HTERT RPE-1 (cell line): ENCODE results near the gene FAM3B.
"Not testable (repeated sequence)": the region's sequence is repeated elsewhere in the genome, so short reads cannot be mapped to it uniquely, and the experiment has no call there.

Experiments
- in situ Hi-C: fragments of 300-500 bp; cut with MboI; formaldehyde crosslinking; loops from 4 replicates; pipeline ENCODE4 v1.14.3; 2020; ENCODE audit warnings: low sequenced_read_pairs

The FAM3B gene

DNA sequence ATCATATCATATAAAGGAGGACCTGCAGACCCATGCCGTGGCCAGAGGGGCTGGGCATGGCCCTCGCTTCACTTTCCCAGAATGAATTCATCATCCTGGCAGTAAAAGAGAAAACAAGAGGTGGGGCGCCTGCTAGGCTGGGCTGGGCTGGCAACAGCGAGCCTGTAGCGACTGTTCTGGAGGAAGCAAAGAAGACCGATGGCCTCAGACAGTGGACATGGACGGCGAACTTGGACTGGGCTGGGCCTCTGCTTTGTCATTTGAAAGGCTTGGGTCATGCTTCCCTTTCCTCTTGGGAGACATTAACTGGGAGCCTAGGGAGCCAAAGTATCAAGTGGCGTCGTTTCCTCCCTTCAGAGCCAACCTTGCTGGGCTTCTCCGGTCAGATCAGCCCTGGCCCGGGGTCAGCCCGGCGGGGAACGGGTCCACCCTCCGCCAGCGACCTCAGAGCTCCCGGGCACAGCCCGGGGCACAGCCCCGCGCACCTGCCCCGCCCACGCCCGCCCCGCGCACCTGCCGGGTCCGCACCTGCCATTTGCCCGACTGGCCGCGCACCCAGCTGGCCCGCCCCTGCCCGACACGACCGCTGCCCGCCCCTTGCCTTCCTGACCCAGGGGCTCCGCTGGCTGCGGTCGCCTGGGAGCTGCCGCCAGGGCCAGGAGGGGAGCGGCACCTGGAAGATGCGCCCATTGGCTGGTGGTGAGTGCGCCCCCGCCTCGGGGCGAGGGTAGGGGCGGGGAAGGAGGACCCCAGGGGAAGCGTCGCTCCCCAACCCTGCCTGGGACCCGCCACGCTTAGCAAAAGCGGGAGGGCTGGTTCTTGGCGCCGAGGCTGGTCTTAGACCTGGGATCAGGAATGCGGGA is at the start of gene FAM3B:
Gene FAM3B, plus strand, starts transcription at position 602 of the 863 bp plus-strand sequence. Its CDS starts 79 bp downstream, at position 681.
- in situ Hi-C loops, result no loop called here

DNA sequence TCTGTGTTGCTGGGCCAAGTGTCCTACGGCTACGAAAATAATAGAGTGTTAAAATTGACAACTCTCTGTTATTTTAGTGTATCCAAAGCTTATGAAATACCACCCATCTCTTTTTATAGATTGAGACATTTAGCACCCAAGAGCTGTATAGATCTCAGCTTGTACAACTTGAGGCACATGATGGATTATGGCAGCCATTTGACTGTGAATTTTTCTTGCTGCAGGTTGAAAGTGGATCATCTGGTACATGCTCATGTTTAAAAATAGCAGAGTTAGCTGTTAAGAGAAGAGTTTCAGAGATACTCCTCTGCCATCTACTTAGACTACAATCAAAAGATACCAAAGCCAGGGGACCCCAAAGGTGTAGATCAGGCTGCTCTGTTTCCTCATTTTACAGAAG is 49.3 kb upstream of the FAM3B start:
- in situ Hi-C loops, result no loop called here

DNA sequence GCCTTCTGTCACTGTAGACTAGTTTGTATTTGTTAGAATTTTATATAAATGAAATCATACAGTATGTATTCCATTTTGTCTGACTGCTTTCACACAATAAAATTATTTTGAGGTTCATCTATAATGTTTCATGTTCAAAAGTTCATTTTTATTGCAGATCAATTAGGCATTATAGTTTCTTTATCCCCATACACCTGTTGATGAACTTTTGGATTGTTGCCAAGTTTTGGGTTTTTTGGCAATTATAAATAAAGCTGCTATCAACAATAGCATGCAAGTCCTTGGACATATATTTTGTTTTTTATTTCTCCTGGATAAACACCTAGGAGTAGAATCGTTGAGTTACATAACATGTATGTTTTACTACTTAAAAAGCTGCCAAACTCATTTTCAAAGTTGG is 47.1 kb upstream of the FAM3B start:
- in situ Hi-C loops, result no loop called here

- in situ Hi-C loops, result no loop called here
Observed at GRCh38 chr21:41277196-41277595, 39.4 kb upstream of the FAM3B start.

DNA sequence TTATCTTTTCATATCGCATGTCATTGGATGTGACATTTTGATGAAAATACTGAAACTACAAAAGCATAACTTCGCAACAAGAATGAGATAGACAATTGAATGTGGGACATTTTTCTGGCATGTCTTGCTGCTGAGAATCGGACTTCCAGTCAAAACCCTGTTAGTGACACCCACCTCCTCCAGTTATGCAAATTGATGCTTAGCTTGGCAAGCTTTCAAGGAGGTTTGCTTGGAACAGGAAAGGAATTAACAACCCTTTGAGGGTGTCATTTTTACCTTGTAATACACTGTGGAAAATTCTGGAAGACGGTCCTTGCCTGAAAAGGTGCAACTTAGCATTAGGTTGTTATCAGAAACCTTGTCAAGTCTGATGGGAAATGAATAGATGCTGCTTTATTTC is 38.8 kb upstream of the FAM3B start:
- in situ Hi-C loops, result no loop called here

- in situ Hi-C loops, result no loop called here
Observed at GRCh38 chr21:41280115-41280919, 36.3 kb upstream of the FAM3B start.

GRCh38 chr21:41282412-41282811 is 34.2 kb upstream of the FAM3B start:
- in situ Hi-C loops, result no loop called here

- in situ Hi-C loops, result no loop called here
Observed at GRCh38 chr21:41283211-41283818, 33.3 kb upstream of the FAM3B start.

DNA sequence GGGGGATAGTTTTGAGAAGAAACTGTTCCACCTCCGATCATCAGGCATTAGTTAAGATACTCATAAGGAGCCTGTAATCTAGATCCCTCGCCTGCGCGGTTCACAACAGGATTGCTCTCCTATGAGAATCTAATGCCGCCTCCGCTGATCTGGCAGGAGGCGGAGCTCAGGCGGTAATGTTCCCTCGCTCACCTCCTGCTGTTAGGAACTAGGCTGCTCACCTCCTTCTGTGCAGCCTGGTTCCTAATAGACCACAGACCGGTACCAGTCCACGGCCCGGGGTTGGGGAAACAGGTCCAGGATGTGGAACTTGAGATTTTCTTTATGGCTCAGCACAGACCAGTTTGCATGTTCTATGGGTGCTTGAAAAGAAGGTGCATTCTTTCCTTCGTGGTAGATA is 27.2 kb upstream of the FAM3B start:
- in situ Hi-C loops, result no loop called here

DNA sequence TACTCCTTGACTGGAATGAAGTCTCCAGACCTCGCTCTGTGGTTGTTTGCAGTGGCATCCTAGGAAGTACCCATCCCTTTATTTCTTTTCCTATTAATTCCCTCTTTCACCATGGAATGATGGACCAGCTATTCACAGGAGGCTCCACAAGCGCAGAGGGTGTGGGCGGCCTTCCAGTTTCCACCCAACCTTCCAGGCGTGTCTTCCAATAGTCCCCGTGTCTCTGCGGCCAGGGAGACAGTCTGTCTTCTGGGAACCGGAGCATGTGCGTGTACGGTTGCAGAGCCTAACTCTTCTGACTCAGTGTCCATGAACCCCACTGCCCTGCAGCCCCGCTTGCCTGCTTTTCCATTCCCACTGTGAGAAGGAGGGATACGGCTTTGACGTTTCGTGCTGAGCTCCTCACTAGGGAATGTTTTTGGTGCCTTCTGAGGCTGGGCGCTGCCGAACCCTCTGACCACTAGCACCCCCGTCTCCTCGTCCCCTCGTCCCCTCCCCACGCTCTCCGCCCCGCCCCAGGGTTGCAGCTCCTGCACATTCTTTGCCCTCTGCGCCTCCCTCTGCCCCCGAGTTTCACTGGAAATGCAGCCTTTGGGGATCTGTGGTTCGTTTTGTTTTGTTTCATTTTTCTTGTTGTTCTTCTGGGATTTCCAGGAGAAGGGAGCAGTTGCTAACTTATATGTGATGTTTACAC is 26.3 kb upstream of the FAM3B start:
- in situ Hi-C loops, result no loop called here

GRCh38 chr21:41294548-41295231 is 21.9 kb upstream of the FAM3B start:
- in situ Hi-C loops, result no loop called here

DNA sequence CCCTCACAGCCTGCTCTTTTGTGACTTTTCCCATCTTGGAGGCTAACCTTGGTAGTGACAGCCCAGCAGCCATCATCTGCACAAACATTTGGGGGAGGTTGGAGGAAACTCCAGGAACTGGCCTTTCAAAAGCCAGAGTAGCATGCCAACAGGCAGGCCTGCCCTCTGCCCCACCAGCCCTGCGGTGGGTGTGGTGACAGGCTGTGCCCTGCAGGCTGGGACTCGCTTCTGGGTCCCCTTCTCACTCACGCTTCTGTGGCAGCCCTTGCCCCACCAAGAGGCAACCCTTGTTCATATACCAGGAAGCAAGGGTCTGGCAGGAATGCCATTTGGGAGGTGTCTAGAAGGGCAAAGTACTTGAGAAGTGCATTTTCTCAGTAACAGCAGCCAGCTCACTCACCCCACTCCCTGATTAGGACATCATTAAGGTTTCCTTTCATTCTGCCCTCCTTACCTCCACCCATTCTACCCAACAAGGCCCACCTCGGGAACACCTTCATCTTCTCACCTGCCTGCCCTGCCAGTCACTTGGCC is 20.8 kb upstream of the FAM3B start:
- in situ Hi-C loops, result no loop called here

GRCh38 chr21:41302976-41303375 is 13.6 kb upstream of the FAM3B start:
- in situ Hi-C loops, result no loop called here

DNA sequence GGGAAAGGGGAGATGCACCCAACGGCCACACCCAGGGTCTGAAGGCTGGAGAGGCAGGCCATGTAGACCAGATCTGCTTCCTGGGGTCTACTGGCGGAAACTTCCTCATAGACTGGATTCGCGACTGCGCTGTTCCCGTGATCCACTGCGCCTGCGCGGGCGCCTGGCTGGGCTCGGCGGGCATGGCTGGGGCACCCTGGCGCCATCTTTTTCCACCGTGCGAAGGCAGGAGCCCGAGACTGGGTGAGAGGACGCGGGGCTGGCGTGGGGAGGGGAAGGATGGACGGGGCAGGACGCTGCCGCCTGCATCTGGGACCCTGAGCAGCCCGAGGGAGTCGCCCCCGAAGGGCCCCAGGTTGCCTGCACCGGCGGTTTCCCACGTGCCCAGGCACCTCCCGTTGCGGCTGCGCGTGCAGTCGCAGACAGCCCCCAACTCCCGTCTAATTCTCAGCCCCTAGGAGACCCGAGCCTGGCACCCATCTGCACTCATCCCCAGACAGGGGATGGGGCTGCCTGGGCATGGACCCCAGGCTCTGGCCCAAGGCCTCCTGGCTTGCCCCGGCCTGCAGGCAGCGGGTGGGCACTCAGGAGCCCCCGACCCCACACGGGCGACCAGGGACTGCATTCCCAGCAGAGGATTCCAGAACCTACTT is 12.4 kb upstream of the FAM3B start:
- in situ Hi-C loops, result no loop called here

- in situ Hi-C loops, result no loop called here
Observed at GRCh38 chr21:41307219-41307618, 9.4 kb upstream of the FAM3B start.

- in situ Hi-C loops, result not testable (repeated sequence)
Observed at GRCh38 chr21:41313285-41314164, 3.1 kb upstream of the FAM3B start.

DNA sequence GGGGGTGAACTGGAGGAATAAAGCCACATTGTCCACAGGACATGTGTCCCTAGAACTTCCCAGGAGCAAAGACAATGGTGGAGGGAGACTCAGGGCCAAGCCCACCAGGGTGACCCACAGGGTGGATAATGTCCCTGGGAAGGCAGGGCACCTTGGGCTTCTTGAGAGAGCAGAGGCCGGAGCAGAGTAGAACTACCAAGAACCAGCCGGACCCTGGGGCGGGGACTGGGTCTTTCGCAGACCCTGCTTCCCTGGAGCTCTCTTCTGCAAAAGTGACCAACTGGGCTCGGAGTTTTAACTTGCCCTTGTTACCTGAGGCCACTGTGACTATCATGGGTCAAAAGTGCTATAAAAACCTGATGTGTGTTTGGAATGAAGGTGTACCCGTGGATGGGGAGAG is 875 bp upstream of the FAM3B start:
- in situ Hi-C loops, result no loop called here

- in situ Hi-C loops, result no loop called here
Observed at GRCh38 chr21:41317063-41317392, 427 bp downstream of the FAM3B start.

GRCh38 chr21:41317458-41317857 is 857 bp downstream of the FAM3B start:
- in situ Hi-C loops, result no loop called here
